NCI-H187 treated with DMSO at 0.1 percent for 48 hours (cell line): ENCODE data around the gene PRPF38B.
A peak's percentile ranks its signal among the peaks of the same experiment; 100 is the strongest.

ENCODE experiments used
- DNase-seq: peaks from one replicate; lab custom pipeline; 2025; lab: John Stamatoyannopoulos, UW

PRPF38B gene

DNA sequence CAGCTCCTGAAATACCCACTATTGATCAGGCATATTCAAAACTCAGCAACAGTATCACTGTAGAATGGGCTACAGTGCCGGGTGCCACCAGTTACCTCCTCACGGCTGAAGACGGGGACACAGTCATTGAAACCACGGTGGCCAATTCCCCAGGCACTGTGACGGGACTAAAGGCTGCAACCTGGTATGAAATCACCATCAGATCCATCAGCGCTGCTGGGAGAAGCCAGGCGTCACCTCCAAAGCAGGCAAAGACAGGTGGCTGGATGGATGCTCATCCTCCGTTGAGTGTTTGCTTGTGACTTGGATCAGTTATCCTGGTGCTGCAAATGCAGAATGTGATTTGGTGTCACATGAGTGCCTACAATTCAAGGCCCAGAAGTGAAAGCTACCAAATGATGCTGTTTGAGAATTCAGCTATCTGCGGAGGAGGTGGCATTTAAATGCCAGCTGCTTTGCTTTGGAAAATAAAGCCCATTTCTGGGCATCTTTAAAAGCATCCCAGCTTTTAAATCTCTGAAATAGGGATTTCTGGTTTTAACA, 25.7 kb downstream of the PRPF38B start:
- DNase-seq, result peak; percentile 30

- DNase-seq, result no peak
These were observed 27.0 kb downstream of the PRPF38B start for GRCh38 chr1:108718927-108719655.

DNA sequence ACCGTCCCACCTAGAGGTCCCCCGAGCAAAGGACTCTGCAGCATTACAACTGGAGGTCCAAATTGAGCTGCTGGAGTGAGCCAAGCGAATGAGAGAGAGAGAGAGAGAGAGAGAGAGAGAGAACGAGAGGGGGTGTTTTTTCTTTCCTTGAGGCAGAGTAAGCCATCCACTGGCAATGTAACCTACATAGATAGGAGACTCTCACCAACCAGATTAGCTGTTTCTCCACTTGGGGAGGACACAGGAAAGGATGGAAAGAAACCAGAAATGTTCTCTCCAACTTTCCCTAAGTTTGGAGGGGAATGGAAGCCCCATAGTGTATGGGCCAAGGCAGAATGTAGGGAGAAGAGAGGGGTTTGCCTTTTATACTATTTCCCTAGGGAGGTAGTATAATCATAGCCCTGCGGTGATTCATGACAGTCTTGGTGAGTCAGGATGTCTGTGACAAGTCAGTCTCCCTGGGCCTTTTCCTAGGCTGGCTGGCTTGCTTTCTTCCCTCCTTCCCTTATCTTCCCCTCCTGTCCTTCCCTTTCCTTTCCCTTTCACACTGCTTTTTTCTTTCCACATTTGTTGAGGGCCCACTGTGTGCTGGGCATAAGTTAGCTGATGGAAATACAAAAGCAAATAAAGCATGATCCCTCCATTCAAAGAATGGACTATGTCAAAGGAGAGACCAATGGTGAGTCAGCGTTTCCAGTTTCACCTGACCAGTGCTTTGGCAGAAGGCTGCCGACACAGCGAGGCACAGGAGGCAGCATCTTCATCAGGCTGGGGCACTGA, 27.7 kb downstream of the PRPF38B start:
- DNase-seq, result no peak

- DNase-seq, result no peak
These were observed 30.2 kb downstream of the PRPF38B start for GRCh38 chr1:108722292-108722691.

- no peak for DNase-seq
These were observed 33.8 kb downstream of the PRPF38B start for GRCh38 chr1:108725906-108726305.

DNA sequence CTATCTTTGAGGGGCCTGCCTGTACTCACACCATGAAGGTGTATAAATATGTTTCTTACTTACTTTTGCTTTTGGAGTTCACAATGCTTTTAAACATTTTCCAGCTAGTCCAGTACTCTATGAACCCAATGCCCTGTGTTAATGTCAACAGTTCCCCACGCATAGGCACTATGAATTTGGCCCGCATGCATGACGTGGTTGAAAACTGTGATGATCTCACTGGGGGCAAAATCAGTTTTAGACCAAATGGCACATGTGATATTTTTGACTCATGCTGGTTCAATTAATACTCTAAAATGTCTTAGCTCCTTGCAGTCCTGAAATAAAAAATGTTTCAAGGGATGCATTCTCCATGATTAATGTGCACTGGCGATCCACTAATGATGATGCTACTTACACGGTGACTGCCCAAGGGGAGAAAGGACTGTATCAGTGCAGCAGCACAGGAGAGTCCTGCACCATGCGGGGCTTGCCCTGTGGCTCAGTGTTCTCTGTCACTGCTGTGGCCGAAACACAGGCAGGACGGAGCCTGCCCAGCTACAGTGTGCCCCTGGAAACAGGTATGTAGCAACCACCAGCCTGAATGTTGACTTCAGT, 36.3 kb downstream of the PRPF38B start:
- DNase-seq, result no peak

GRCh38 chr1:108729481-108729880, 37.4 kb downstream of the PRPF38B start:
- DNase-seq, result no peak

GRCh38 chr1:108732398-108732797, 40.3 kb downstream of the PRPF38B start:
- DNase-seq, result no peak

GRCh38 chr1:108734171-108734865, 42.2 kb downstream of the PRPF38B start:
- DNase-seq, result no peak

DNA sequence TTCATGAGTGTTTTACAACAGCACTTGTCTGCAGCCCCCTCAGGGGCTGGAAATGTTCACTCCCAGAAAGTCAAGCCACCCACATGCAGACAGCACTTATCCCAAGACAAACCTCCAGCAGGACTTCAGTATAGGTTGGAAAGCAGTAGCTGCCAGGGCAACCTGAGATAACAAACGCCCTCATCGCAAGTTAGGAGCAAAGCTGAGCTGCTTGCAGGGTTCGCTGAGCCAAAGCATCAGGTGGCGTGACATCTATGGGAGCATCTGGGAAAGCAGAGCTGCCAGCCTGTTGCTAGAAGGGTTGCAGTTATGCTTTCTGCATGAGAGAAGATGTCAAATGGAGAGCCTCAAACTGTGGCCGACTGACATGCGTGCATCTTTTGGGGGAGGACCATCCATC, 50.1 kb downstream of the PRPF38B start:
- no peak for DNase-seq

DNA sequence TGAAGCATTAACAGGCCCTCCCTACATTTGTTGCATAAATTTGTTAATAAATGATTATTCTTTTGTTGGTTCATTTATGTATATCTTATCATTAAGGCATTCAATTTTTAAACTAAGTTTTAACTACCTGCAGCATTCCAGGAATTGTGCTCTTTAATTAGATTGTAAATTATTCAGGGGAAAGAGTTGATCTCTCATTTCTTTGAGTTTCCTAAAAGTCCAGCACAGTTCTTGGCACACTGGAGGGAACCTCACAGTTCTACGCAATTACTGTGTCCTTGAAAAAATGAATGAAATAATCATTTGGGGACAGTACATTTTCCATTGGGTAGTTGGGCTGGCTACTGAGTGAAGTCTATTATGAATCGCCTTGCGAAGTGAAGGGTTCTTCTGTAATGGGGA, 53.9 kb downstream of the PRPF38B start:
- DNase-seq, result no peak

- peak; percentile 75 for DNase-seq
These were observed 54.5 kb downstream of the PRPF38B start, which contains the start of gene STXBP3 for GRCh38 chr1:108746382-108747170. Gene STXBP3 (plus strand): TSS chr1:108746674. CDS start chr1:108746738, 64 bp downstream.

- DNase-seq, result peak; percentile 5
These were observed 55.2 kb downstream of the PRPF38B start for GRCh38 chr1:108747171-108747850.

DNA sequence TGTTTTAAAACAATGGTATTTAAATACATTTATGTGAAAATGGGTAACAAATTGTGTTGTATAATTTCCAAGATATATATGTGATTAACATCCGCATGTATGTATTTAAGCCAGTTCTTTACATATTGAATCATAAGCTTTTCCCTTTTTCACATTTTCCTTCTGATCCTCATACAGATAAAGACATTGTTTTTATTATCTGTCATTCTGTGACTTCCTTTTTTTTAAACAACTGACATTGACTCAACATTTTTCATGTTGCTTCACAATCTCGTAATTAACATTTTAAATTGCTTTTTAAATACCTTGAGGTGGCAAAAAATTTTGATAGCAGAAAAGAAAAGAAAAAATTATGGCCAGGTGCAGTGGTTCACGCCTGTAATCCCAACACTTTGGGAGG, 55.8 kb downstream of the PRPF38B start:
- DNase-seq, result no peak

- no peak for DNase-seq
These were observed 57.0 kb downstream of the PRPF38B start for GRCh38 chr1:108749081-108749480.

DNA sequence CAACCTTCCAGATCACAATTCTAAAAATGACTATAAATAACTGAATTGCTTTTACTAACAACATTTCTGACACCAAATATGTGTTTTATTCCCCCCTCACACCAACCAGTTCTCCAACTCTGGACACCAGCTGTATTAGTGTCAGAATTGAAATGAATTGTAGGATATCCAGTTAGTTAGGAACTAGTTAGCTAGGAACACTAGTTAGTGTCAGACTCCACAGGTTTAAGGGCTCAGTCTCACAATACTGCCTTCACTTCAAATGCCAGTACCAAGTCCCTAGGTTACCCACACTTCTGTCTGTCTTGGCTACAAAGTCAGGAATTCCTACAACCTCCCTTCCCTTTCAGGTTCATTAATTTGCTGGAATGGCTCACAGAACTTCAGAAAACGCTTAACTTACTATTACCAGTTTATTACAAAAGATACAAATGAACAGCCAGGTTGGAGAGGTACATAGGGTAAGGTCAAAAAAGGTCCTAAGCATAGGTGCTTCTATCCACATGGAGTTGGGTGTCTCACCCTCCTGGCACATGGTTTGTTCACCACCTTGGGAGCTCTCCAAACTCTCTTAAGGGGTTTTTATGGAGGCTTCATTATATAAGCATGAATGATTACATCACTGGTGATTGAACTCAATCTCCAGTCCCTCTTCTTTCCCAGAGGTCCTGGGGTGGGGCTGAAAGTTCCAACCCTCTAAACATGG, 58.5 kb downstream of the PRPF38B start:
- DNase-seq, result no peak
